ENCODE data around the gene RHCG.

The RHCG gene

GRCh38 chr15:89494941-89495637 lies 1.3 kb downstream of the RHCG start:
- H3K4me3 ChIP-seq (ENCODE audit: severe bottlenecking), result no peak overlapping the region
- H3K27ac ChIP-seq (ENCODE audit: poor library complexity, severe bottlenecking), result no peak overlapping the region
- no peaks in the 10 kb centered on the region for H3K9me3 ChIP-seq (ENCODE audit: severe bottlenecking)
- H3K4me1 ChIP-seq (ENCODE audit: insufficient read depth, poor library complexity, severe bottlenecking), result peaks cover 10% of the 10 kb centered on the region
- no peak for ATAC-seq (ENCODE audit: low read depth)
- TF ChIP-seq, protein P1, sequence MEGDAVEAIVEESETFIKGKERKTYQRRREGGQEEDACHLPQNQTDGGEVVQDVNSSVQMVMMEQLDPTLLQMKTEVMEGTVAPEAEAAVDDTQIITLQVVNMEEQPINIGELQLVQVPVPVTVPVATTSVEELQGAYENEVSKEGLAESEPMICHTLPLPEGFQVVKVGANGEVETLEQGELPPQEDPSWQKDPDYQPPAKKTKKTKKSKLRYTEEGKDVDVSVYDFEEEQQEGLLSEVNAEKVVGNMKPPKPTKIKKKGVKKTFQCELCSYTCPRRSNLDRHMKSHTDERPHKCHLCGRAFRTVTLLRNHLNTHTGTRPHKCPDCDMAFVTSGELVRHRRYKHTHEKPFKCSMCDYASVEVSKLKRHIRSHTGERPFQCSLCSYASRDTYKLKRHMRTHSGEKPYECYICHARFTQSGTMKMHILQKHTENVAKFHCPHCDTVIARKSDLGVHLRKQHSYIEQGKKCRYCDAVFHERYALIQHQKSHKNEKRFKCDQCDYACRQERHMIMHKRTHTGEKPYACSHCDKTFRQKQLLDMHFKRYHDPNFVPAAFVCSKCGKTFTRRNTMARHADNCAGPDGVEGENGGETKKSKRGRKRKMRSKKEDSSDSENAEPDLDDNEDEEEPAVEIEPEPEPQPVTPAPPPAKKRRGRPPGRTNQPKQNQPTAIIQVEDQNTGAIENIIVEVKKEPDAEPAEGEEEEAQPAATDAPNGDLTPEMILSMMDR (IDR thresholded peaks at IDR 0.05; ENCODE audit: poor library complexity, severe bottlenecking), result peak; percentile 64
- H3K36me3 ChIP-seq (ENCODE audit: low read depth), result no peaks in the 10 kb centered on the region
- H3K27me3 ChIP-seq (ENCODE audit: insufficient read depth, poor library complexity, severe bottlenecking), result no peaks in the 10 kb centered on the region
- DNase-seq (ENCODE audit: low spot score), result peak; percentile 57

- H3K36me3 ChIP-seq (ENCODE audit: low read depth), result no peaks in the 10 kb centered on the region
- TF ChIP-seq, protein P1 (IDR thresholded peaks at IDR 0.05; ENCODE audit: poor library complexity, severe bottlenecking), result no peak
- no peaks in the 10 kb centered on the region for H3K27me3 ChIP-seq (ENCODE audit: insufficient read depth, poor library complexity, severe bottlenecking)
- no peak for ATAC-seq (ENCODE audit: low read depth)
- no peak overlapping the region for H3K4me3 ChIP-seq (ENCODE audit: severe bottlenecking)
- no peak overlapping the region for H3K27ac ChIP-seq (ENCODE audit: poor library complexity, severe bottlenecking)
- peak; percentile 43 for DNase-seq (ENCODE audit: low spot score)
- H3K9me3 ChIP-seq (ENCODE audit: severe bottlenecking), result no peaks in the 10 kb centered on the region
- H3K4me1 ChIP-seq (ENCODE audit: insufficient read depth, poor library complexity, severe bottlenecking), result peaks cover 7% of the 10 kb centered on the region
Observed at GRCh38 chr15:89494031-89494430, 2.4 kb downstream of the RHCG start.

- peak; percentile 64 for DNase-seq (ENCODE audit: low spot score)
- no peaks in the 10 kb centered on the region for H3K27me3 ChIP-seq (ENCODE audit: insufficient read depth, poor library complexity, severe bottlenecking)
- TF ChIP-seq, protein P1 (IDR thresholded peaks at IDR 0.05; ENCODE audit: poor library complexity, severe bottlenecking), result no peak
- H3K36me3 ChIP-seq (ENCODE audit: low read depth), result no peaks in the 10 kb centered on the region
- H3K27ac ChIP-seq (ENCODE audit: poor library complexity, severe bottlenecking), result no peak overlapping the region
- H3K9me3 ChIP-seq (ENCODE audit: severe bottlenecking), result no peaks in the 10 kb centered on the region
- no peak overlapping the region for H3K4me3 ChIP-seq (ENCODE audit: severe bottlenecking)
- no peaks in the 10 kb centered on the region for H3K4me1 ChIP-seq (ENCODE audit: insufficient read depth, poor library complexity, severe bottlenecking)
- no peak for ATAC-seq (ENCODE audit: low read depth)
Observed at GRCh38 chr15:89492934-89493631, 3.3 kb downstream of the RHCG start.

DNA sequence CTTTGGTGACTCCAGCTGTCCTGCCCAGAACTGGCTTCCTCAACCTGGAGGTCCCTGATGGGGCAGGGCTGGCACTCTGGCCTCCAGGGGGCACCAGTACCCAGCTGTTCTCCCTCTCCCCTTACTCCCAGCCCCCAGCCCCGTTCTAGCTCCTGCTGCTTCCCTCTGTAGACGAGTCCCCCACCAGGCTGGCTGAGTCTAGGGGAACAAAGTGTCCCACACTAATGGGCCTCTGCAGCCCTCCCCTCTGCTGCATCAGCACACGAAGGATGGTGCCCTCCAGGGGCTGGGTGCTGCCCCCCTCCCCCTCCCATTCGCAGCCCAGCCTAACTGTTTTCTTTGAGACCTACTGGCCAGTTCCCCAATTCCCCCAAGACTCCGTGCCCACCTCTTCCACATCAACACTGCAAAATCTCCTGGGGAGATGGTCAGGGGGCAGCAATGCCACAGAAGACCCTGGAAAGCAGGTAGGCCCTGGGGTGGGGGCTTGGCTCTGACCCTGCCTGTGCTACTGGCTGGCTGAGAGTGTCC lies 4.2 kb downstream of the RHCG start:
- Histone ChIP-seq H3K27me3 (ENCODE audit: insufficient read depth, poor library complexity, severe bottlenecking) (no peaks in the 10 kb centered on the region), H3K4me1 (ENCODE audit: insufficient read depth, poor library complexity, severe bottlenecking) (no peaks in the 10 kb centered on the region), H3K27ac (ENCODE audit: poor library complexity, severe bottlenecking) (no peak overlapping the region), H3K4me3 (ENCODE audit: severe bottlenecking) (no peak overlapping the region), H3K9me3 (ENCODE audit: severe bottlenecking) (no peaks in the 10 kb centered on the region), H3K36me3 (ENCODE audit: low read depth) (no peaks in the 10 kb centered on the region)
- DNase-seq (ENCODE audit: low spot score), result peak; percentile 73
- peak; percentile 65 for ATAC-seq (ENCODE audit: low read depth)
- TF ChIP-seq, protein P1 (IDR thresholded peaks at IDR 0.05; ENCODE audit: poor library complexity, severe bottlenecking), result peak; percentile 79

Data from RWPE2 (cell line).